ENCODE data around the gene MSI2. TPM values are rescaled to one million over a fixed set of nuclear protein-coding genes. Genes with fewer than 3 reads are reported as not detected.

Gene MSI2
- total RNA-seq, 1 donor from 2014 or later, result 60.6 TPM

DNA sequence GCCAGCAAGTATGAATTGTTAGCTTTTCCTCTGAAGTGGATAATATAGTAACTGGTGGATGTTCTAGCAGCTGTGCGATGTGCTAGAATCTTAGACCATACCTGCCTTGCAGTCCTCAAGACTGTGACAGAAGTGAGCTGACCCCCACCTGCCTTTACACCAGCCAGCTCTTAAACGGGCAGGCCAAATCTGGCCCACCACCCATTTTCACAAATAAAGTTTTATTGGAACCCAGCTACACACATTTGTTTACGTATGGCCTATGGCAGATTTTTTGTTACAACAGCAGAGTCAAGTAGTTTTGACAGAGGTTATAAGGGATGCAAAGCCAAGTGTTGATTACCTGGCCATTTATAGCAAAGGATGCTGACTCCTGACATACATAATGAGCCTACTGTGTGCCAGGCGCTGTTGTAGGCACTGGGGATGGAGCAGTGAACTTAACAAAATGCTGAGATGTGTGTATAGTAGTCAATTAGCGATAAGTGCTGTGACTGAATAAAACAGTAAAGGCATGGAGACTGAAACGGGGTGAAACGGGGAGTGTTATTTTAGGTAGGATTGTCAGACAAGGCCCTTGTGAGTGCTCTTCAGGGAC, 79.0 kb downstream of the MSI2 start:
- no peak for DNase-seq (ENCODE audit: low spot score)
- H3K4me3 Mint-ChIP-seq (ENCODE audit: unreplicated experiment), result no peak overlapping the region
- TF ChIP-seq, protein P1, sequence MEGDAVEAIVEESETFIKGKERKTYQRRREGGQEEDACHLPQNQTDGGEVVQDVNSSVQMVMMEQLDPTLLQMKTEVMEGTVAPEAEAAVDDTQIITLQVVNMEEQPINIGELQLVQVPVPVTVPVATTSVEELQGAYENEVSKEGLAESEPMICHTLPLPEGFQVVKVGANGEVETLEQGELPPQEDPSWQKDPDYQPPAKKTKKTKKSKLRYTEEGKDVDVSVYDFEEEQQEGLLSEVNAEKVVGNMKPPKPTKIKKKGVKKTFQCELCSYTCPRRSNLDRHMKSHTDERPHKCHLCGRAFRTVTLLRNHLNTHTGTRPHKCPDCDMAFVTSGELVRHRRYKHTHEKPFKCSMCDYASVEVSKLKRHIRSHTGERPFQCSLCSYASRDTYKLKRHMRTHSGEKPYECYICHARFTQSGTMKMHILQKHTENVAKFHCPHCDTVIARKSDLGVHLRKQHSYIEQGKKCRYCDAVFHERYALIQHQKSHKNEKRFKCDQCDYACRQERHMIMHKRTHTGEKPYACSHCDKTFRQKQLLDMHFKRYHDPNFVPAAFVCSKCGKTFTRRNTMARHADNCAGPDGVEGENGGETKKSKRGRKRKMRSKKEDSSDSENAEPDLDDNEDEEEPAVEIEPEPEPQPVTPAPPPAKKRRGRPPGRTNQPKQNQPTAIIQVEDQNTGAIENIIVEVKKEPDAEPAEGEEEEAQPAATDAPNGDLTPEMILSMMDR (IDR thresholded peaks at IDR 0.05; ENCODE audit: unreplicated experiment), result no peak
- no peaks in the 10 kb centered on the region for H3K9me3 Mint-ChIP-seq (ENCODE audit: unreplicated experiment)
- H3K27ac Mint-ChIP-seq (ENCODE audit: unreplicated experiment), result no peak overlapping the region
- H3K27me3 Mint-ChIP-seq (ENCODE audit: unreplicated experiment), result no peaks in the 10 kb centered on the region
- peaks cover 5% of the 10 kb centered on the region for H3K36me3 Mint-ChIP-seq (ENCODE audit: low read depth, unreplicated experiment)
- H3K4me1 Mint-ChIP-seq (ENCODE audit: unreplicated experiment), result no peaks in the 10 kb centered on the region

DNA sequence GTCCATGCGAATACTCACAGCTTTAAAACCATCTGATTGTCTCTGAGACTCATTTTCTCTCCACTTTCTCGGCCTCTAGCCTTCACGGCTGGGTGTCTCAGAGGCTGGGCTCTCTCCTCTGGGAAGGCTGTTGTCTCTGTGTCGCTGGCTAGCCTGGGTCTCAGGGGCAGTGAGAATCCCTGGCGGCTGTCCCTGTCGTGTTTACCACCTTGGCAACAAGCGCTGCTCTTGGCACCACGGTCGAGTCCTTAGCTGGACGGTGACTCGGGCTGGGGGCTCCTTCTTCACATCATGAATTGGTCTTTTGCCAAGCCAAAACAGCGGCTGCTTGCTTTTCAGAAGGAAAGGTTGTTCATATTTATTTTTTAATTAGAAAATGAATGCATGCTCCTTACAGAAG, 81.1 kb downstream of the MSI2 start:
- TF ChIP-seq, protein P1 (IDR thresholded peaks at IDR 0.05; ENCODE audit: unreplicated experiment), result no peak
- H3K36me3 Mint-ChIP-seq (ENCODE audit: low read depth, unreplicated experiment), result peaks cover 13% of the 10 kb centered on the region
- H3K4me1 Mint-ChIP-seq (ENCODE audit: unreplicated experiment), result no peaks in the 10 kb centered on the region
- DNase-seq (ENCODE audit: low spot score), result no peak
- H3K4me3 Mint-ChIP-seq (ENCODE audit: unreplicated experiment), result no peak overlapping the region
- no peak overlapping the region for H3K27ac Mint-ChIP-seq (ENCODE audit: unreplicated experiment)
- no peaks in the 10 kb centered on the region for H3K27me3 Mint-ChIP-seq (ENCODE audit: unreplicated experiment)
- no peaks in the 10 kb centered on the region for H3K9me3 Mint-ChIP-seq (ENCODE audit: unreplicated experiment)

DNA sequence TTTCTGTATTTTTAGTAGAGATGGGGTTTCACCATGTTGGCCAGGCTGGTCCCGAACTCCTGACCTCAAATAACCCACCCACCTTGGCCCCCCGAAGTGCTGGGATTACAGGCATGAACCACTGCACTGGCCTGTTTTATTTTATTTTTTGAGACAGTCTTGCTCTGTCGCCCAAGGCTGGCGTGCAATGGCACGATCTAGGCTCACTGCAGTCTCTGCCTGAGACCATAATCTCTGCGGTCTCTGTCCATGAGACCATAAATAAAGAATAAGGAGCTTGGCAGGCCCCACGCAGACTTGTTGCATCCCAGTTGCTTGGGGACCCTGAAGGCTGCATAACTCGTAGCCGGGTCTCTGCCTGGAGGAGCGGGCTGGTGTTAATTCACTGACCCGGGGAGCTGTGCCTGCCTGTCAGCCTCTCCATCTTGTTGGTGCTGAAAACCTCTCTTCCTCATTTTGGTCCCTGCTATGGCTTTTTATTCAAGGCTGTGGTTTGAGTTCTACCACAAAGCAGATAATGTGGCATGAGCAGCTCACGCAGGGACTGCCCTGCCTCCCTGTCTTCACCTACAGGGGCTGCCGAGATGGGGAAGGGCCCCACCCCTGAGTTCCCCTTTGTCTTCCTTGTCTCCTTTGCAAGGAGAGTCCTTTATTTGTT, 82.1 kb downstream of the MSI2 start:
- DNase-seq (ENCODE audit: low spot score), result no peak
- Mint-ChIP-seq H3K36me3 (ENCODE audit: low read depth, unreplicated experiment) (peaks cover 13% of the 10 kb centered on the region), H3K9me3 (ENCODE audit: unreplicated experiment) (no peaks in the 10 kb centered on the region), H3K4me3 (ENCODE audit: unreplicated experiment) (no peak overlapping the region), H3K27ac (ENCODE audit: unreplicated experiment) (no peak overlapping the region), H3K27me3 (ENCODE audit: unreplicated experiment) (no peaks in the 10 kb centered on the region), H3K4me1 (ENCODE audit: unreplicated experiment) (no peaks in the 10 kb centered on the region)
- TF ChIP-seq, protein P1 (IDR thresholded peaks at IDR 0.05; ENCODE audit: unreplicated experiment), result no peak

DNA sequence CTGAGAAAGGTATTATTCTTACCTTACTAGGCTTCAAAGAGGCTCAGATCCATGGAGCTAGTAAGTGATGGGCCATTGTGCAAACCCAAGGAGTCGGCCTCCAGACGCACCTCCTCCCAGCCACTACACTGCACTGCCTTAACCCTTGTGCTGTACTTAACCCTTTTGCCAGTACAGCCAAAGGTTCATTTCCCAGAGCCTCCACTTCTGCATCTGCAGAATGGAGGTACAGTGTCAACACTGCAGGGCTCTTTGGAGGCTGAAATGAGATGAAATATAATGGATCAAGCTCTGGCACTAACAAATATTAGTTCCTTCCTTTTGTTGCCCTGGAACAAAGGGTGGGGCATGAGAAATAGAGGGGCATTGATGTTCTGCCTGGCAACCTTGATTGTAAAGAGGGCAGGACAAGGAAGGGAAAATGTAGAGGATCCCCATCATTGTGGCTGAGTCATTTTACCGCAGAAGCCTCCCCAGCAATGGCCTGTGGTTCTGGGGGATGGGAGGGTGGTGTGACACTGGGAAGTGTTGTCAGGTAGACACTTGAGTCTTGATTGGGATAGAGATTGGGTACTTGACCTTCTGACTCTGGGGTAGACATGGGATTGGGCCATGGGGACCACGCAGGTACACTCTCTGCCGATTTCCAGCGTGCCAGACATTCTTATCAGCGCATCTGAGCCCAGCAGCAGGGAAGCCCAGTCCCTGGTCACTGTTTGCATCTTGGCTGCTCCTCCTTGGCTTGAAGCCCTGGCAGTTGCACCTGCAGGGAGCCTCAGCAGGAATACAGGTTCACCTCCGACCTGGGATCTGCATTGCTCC, 84.0 kb downstream of the MSI2 start:
- Mint-ChIP-seq H3K27ac (ENCODE audit: unreplicated experiment) (no peak overlapping the region), H3K9me3 (ENCODE audit: unreplicated experiment) (no peaks in the 10 kb centered on the region), H3K4me3 (ENCODE audit: unreplicated experiment) (no peak overlapping the region), H3K27me3 (ENCODE audit: unreplicated experiment) (no peaks in the 10 kb centered on the region), H3K4me1 (ENCODE audit: unreplicated experiment) (no peaks in the 10 kb centered on the region), H3K36me3 (ENCODE audit: low read depth, unreplicated experiment) (peaks cover 13% of the 10 kb centered on the region)
- no peak for DNase-seq (ENCODE audit: low spot score)
- TF ChIP-seq, protein P1 (IDR thresholded peaks at IDR 0.05; ENCODE audit: unreplicated experiment), result no peak

Data from endothelial cell (in vitro differentiated cells).